Measurements from ENCODE around the gene CDK17.
"Not testable (repeated sequence)": the region's sequence is repeated elsewhere in the genome, so short reads cannot be mapped to it uniquely, and the experiment has no call there.

Gene CDK17

DNA sequence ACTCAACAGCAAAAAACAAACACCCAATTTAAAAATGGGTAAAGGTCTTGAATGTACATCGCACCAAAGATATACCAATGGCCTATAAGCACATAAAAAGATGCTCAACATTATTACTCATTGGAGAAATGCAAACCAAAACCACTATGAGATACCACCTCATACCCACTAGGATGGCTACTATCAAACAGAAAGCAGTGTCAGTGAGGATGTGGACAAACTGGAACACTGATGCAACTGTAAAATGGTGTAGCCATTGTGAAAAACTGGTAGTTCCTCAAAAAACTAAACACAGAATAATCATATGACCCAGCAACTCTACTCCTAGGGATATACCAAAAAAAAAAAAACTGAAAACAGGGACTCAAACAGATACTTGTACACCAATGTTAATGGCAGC lies 49.3 kb downstream of the CDK17 start:
- DNase-seq = no peak

DNA sequence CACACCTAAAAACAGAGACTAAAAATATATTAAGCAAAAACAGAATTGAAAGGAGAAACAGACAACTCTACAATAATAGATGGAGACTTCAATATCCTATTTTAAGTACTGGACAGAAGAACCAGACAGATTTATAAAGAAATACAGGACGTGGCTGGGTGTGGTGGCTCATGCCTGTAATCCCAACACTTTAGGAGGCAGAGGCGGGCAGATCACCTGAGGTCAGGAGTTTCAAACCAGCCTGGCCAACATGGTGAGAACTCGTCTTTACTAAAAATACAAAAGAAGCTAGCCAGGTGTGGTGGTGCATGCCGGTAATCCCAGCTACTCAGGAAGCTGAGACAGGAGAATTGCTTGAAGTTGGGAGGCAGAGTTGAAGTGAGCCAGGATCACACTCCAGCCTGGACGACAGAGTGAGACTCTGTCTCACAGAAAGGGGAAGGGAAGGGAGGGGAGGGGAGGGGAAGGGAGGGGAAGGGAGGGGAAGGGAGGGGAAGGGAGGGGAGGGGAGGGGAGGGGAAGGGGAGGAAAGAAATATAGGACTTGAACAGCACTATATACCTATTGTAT lies 53.0 kb downstream of the CDK17 start:
- DNase-seq = no peak

DNA sequence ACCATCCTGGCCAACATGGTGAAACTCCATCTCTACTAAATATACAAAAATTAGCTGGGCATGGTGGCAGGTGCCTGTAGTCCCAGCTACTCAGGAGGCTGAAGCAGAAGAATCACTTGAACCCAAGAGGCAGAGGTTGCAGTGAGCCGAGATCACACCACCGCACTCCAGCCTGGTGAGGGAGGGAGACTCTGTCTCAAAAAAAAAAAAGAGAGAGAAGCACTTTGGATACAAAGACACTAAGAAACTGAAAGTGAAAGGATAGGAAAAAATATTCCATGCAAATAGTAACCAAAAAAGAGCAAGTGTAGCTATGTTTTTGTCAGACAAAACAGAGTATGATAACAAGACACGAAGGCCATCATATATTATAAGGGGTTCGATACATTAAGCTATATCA lies 53.5 kb downstream of the CDK17 start:
- not testable (repeated sequence) for DNase-seq

DNA sequence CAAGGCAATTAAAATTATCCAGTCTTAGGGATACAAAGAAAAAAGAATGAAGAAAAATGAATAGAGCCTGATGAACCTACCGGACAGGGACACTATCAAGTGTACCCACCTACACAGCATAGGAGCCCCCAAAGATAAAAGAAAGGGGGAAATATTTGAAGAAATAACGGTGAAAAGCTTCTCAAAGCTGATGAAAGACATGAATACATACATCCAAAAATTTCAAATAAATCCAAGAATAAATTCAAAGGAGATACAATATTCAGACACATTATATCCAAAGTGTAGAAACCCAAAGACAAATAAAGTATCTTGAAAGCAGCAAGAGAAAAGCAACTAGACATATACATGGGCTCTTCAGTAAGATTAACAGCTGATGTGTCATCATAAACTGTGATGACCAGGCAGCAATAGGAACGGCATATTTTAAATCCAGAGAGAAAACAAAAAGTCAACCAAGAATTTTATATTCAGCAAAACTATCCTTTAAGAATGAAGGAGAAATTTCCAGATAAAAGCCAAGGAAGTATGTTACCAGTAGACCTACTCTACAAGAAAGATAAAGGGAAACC lies 56.0 kb downstream of the CDK17 start:
- DNase-seq = no peak

DNA sequence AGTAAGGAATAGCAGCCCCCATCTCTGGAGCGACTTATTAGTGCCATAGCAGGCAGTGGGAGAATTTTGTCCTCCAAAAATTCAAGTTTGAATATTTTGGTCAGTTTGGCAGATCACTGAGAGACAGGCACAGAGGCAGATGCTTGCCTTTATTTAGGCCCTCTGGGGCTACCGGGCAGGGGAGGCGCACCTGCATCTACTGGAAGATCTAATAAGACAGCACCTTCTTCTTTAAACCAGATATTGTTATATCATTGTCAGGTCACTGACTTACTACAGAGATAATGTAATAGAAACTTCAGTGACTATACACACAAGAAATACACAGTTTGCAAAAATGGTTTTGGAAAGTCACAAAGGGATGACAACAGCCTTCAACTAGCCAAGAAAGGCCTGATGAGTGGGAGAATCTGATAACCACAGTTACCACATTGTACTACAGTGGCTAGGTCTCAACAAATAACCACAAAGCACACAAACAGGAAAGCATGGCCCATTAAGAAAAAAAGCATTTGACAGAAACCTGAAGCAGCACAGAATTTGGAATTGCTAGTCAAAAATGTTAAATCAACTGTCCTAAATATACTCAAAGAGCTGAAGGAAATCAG lies 56.8 kb downstream of the CDK17 start:
- DNase-seq = no peak

DNA sequence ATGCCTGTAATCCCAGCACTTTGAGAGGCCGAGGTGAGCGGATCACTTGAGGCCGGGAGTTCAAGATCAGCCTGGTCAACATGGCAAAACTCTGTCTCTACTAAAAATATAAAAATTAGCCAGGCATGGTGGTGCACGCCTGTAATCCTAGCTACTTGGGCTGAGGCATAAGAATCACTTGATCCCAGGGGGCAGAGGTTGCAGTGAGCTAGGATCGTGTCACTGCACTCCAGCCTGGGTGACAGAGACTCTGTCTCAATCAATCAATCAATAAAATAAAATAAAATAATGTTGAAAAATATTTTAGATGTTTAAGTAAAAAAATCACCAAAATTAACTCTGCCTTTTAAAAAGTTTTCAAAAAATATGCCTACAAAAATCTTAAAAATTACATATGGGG lies 60.6 kb downstream of the CDK17 start:
- not testable (repeated sequence) for DNase-seq

DNA sequence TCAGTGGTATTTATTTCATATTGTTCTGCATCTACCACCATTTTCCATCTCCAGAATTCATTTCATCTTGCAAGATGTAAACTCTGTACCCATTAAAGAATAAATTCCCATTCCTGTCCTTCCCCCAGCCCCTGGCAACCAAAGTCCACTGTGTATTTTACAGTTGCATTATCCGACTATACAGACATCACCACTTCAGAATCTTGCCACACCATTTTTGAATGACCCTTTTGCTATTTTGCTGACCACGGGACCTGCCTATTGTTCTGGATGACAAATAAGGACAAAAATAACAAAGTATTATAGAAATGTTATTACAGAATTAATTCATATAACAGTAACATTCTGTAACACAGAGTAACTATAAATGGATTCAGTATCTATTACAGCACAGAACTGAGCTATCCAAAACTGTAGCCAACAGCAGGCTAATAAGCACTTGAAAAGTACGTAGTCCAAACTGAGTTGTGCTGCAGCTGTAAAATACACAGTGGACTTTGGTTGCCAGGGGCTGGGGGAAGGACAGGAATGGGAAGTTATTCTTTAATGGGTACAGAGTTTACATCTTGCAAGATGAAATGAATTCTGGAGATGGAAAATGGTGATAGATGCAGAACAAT lies 61.3 kb downstream of the CDK17 start:
- DNase-seq = no peak

DNA sequence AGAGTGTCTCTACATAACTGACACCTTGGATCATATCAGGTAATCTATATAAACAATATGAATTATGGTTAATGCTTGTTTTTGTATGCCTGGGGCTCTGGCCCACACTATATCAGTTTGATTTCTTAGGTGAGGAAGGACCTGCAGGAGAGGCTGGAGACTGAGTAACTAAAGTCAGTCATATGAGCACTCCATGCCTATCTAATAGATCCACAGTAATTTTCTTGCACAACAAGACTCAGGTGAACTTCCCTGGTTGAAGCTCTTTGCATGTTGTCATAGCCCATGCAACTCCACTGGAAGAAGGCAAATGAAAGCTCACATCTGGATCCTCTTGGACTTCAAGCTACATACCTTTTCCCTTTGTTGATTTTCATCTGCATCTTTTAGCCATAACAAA lies 62.3 kb downstream of the CDK17 start:
- no peak for DNase-seq

DNA sequence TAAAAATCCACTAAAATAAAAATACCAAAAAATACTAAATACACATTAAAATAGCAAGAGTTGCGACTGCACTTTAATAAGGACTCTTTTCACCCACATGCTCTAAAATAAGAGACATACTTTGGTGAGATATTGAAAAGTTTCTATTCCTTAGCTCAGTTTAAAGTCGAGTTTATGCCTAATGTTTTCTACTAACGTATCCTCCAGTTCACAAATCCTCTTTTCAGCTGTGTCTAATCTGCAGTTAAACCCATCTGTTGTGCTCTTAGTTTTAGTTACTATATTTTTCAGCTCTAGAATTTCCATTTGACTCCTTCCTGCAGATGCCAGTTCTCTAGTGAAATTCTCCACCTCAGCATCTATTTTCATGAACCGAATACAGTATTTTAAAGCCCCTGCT lies 63.8 kb downstream of the CDK17 start:
- no peak for DNase-seq

DNA sequence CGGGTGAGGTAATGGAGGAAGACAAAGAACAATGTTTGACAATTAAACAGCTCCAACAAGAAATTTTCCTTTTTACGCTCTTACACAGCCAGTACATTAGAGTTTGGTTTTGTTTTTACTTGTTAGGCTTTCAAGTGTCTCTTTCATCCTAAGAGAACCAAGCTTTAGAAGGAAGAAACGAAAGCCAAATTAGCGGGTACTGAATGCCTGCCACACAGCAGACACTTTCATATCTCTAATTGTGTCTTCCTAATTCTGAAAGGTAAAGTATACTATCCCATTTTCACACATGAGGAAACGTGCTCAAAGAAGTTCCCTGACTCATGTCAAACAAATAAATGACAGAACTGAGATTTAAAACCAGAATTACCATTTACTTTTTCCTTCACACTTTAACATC lies 65.0 kb downstream of the CDK17 start:
- DNase-seq = no peak

DNA sequence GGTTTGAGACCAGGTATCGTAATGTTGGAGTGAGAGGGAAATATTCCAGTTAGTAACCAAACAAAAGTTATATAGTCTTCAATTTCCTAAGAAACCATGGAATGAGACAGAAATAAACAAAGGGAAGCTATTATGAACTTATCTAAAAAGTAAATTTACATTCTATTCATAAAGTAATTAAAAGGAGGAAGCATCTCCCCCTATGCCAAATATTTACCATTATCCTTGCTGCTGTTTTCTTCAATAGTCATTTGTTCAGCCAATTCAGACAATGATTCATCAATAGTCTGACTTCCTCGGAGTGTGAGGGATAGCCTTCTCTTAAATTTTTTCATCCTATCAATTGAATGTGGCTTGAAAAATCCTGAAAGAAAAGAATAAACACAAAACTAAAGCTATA lies 65.7 kb downstream of the CDK17 start:
- DNase-seq = no peak

DNA sequence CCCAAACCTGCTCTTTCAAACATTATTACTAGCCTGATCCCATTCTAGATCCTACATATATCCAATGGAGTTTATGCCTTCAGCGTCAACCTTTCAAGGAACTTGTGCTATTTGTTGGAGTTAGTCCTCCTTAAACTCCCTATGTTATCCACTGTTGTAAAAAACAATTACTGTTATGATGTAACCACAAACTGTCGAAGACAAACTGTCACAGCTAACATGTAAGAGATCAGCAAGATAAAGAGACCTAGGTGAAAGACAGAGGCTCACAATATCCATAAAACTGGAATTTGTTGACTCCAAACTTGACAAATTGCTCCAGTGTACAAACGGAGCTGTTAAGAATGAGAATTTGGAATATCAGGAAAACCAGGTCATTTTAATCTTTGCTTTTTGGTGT lies 70.7 kb downstream of the CDK17 start:
- DNase-seq = no peak

DNA sequence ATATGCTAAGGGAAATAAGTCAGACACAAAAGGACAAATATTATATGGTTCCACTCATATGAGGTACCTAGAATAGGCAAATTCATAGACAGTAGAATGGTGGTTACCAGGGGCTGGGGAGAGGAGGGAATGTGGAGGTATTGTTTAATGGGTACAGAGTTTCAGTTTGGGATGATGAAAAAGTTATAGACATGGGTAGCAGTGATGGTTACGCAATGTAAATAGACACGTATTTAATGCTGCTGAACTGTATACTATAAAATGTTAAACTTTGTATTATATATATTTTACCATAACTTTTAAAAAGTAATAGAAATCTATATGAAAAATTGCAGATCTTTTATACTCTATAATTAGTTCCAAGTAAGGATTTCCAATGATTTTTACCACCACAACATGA lies 71.2 kb downstream of the CDK17 start:
- DNase-seq = no peak

DNA sequence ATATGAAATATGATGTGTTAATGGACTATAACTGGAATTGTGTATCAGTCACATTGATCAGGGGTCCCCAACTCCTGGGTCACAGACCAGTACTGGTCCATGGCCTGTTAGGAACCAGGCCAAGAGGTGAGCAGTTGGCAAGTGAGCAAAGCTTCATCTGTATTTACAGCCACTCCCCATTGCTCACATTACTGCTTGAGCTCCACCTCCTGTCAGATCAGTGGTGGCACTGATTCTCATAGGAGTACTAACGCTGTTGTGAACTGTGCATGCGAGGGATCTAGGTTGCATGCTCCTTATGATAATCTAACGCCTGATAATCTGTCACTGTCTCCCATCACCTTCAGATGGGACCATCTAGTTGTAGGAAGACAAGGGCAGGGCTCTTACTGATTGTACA lies 72.3 kb downstream of the CDK17 start:
- DNase-seq = no peak

DNA sequence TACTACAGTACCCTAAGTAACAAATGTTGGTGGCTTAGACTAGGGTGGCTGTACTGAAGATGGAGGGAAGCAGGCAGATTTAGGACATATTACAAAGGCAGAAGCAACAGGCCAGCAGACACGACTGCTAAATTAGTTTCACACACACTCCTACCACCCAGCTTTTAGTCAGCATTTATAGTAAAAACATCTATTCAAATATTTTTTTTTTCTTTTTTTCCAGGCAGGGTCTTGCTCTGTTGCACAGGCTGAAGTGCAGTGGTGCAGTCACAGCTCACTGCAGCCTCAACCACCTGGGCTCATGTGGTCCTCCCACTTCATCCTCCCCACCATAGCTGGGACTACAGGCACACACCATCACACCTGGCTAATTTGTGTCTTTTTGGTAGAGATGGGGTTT lies 72.9 kb downstream of the CDK17 start:
- no peak for DNase-seq

DNA sequence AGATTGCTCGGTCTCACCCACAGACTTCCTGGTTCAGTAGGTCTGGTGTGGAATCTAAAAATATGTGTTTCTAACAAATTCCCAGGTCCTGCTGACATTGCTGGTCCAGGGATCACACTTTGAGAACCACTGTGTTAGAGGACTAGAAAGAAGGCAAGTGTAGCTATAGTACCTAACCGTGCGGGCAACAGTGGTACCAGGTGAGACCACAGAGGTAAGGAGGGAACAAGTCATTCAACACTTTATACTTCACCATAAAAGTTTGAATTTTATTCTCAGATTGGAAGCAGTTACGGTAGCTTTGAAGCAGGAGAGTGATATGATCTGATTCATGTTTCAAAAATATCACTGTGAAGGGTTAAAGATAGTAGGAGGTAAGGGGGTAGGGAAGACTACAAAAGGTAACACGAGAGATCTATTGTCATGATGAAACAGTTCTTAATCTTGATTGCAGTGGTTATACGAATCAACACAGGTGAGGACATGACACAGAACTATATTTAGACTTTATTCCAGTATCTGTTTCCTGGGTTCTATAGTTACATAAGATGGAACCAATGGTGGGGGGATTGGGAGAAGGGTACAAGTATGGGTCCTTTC lies 73.5 kb downstream of the CDK17 start:
- DNase-seq = no peak

DNA sequence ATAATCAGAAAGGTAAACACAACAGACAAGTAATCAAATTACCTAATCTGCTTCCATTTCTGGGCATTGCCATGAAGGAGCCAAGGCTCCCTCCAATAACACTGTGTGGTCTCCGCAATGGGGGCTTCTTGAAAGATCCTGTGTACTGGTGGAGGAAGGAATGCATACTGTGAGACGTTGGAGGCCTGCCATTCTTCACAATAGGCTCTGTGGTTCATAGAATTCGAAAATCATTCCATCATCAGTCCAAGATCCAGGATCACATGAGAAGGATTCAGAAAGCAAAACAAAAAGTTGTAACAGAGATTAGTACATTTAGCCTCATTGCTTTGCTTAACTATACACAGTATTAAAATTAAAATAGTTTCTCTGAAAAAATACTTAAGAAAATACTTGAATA lies 76.3 kb downstream of the CDK17 start:
- DNase-seq = no peak

DNA sequence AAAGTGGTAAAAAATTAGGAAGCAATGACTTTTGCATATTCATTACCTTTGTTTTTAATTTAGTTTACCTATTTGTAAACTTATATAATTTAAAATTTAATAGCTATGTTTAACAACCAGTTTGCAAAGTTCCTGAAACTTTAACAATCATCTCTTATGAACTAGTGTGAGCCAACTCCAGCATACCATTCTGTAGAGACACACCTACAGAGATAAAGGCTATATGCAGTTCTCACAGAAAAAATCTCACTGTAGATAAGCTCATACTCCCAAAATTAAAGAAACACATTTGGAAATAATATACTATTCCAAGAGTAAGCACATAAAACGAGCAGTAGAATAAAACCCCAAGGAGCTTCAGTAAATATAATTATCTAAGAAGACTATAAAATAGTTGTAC lies 77.5 kb downstream of the CDK17 start:
- no peak for DNase-seq

DNA sequence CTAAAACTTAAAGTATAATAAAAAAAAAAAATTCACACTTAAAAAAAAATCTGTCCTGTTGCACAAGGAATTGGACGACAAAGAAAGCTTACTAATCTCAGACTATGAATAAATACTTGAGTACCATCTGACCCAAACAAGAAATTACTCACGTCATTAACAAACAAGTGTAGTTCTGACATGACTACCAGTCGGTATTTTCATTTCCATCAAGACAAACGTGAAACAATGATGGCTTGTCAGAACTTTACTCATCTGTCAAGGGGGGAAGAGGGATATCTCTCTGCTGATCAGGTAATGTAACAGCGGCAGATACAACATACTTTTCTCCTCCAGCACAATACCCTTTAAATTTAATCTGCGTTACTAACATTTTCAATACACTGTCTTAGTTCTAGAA lies 78.3 kb downstream of the CDK17 start:
- DNase-seq = no peak

DNA sequence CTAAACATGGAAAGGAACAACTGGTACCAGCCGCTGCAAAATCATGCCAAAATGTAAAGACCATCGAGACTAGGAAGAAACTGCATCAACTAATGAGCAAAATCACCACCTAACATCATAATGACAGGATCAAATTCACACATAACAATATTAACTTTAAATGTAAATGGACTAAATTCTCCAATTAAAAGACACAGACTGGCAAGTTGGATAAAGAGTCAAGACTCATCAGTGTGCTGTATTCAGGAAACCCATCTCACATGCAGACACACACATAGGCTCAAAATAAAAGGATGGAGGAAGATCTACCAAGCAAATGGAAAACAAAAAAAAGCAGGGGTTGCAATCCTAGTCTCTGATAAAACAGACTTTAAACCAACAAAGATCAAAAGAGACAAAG lies 82.4 kb downstream of the CDK17 start:
- DNase-seq = not testable (repeated sequence)

DNA sequence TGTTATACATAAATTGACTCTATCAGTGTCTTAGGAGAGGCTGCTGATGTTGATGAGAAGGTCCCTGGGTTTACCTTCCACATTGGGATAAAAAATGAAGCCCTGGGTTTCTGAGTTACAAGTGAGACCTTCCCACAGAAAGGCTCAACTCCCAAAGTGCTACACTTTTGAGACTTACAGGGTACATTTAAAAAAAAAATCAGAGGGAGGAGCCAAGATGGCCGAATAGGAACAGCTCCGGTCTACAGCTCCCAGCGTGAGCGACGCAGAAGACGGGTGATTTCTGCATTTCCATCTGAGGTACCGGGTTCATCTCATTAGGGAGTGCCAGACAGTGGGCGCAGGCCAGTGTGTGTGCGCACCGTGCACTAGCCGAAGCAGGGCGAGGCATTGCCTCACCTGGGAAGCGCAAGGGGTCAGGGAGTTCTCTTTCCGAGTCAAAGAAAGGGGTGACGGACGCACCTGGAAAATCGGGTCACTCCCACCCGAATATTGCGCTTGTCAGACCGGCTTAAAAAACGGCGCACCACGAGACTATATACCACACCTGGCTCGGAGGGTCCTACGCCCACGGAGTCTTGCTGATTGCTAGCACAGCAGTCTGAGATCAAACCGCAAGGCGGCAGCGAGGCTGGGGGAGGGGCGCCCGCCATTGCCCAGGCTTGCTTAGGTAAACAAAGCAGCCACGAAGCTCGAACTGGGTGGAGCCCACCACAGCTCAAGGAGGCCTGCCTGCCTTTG lies 84.3 kb downstream of the CDK17 start:
- DNase-seq = not testable (repeated sequence)

DNA sequence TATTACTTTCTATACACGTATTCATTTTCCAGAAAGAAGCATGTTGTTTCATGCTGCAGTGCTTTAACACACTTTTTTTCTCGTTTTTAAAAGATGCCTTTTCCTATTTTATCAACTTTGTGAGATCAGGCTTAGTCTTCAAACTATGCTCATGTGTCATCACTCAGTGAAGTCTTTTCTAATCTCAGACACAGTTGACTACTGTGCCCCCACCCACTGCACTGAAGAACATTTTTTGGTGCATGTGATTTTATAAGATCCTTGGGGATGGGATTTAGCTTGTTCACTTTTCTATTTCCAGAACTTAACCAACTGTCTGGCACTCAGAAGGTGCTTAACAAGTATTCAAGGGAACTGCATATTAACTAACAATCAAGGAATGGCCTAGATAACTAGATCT lies 85.5 kb downstream of the CDK17 start:
- DNase-seq = no peak

DNA sequence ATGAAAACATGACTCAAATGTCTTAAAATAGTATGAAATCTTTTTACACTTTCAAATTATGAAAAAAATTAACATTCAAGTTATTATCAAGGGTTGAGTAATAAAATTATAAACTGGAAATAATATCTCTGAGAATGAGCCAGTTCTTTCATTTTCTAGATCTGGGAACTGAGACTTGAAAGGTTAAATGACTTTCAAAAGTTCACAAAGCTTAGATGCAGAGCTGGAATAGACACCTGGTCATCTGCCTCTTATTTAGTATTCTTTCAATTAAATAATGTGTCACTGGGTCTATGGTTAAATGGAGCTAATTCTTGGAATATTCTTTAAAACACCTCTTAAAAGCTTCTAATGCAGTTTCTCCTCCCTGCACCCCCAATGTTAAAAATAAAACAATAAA lies 86.6 kb downstream of the CDK17 start:
- DNase-seq = no peak

DNA sequence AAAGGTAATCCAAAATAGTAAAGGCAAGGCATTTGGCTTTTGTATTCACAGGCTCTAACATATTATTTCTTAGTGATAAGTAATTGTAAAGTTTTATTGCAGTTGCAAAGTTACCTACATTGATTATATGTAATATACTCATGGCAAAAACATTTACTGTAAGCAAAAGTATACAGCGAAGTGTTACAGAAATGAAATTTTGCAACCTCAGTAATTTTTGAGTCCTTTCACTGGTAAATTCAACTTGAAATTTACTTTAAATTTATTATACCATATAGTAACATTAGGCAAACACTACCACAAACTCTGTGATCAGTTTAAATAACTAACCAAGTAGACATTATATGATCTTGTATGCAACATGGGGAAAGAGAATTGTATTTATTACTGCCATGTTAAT lies 89.0 kb downstream of the CDK17 start:
- no peak for DNase-seq
